HCT116 (cell line): Measurements from ENCODE around the gene TWSG1. TPM values are rescaled to one million over a fixed set of nuclear protein-coding genes. Genes with fewer than 3 reads are reported as not detected.

Experiments
- ATAC-seq: fragments of 200-7000 bp; cut with Tn5 transposase; 2 replicates; pipeline ENCODE4 v1.9.1; 2020; ENCODE audit warnings: mild to moderate bottlenecking, moderate library complexity
- BruUV-seq: library from RNA; stranded (reverse); fragments of 400-500 nt; replicated peaks from 2 replicates; lab custom pipeline; 2021; lab: Mats Ljungman, UMichigan
- CTCF ChIA-PET: fragments of 300-600 bp; sonication (Branson Sonifier 250); formaldehyde crosslinking; loops from one replicate; lab custom pipeline; 2021; ENCODE audit warnings: antibody characterized with exemption; lab: Charles Lee
- POLR2A ChIA-PET: fragments of 300-600, 350-600 bp; sonication (Branson Sonifier 250); formaldehyde crosslinking; loops from one replicate; lab custom pipeline; 2021; ENCODE audit warnings: antibody characterized with exemption; lab: Charles Lee
- RAD21 ChIA-PET, 2 experiments: fragments of 300-600 bp; sonication (Branson Sonifier 250); formaldehyde crosslinking; loops; one replicate each; lab custom pipeline; 2023; ENCODE audit warnings: low total read pairs in 2 of 2; ENCODE audit not compliant: uncharacterized antibody in 2 of 2, unreplicated experiment in 2 of 2, low non-redundant PET in 1 of 2; lab: Charles Lee
- DNase-seq: peaks from one replicate; pipeline ENCODE4 v3.0.0-alpha.2; 2010; ENCODE audit warnings: low read depth, low spot score
- H2AFZ ChIP-seq: fragments of 200-600 bp; shearing (Covaris generic), sonication (generic); 2 replicates; pipeline ENCODE4 v1.6.1; 2017; ENCODE audit warnings: low read depth, mixed run types, mixed read lengths, antibody characterized with exemption, low read length; ENCODE audit not compliant: poor library complexity, severe bottlenecking
- H3K27ac ChIP-seq: 2 replicates; pipeline ENCODE4 v1.5.1; 2012; ENCODE audit warnings: low read depth, low read length
- H3K27me3 ChIP-seq: fragments of 200-600 bp; sonication (generic); 2 replicates; pipeline ENCODE4 v1.6.1; 2016; ENCODE audit warnings: mixed run types, low read length, mixed read lengths; ENCODE audit not compliant: insufficient read depth
- H3K36me3 ChIP-seq, 2 experiments: fragments of 200-500 bp in 1 of 2; fragments of 200-600 bp in 1 of 2; sonication (Bioruptor generic) in 1 of 2; sonication (generic) in 1 of 2; 2 replicates each; pipeline versions ENCODE4 v1.5.1 to v1.6.1; 2014 to 2016; ENCODE audit warnings: low read length in 2 of 2, inconsistent platforms in 1 of 2, mixed read lengths in 1 of 2, mixed run types in 1 of 2; ENCODE audit not compliant: insufficient read depth in 2 of 2, control insufficient read depth in 1 of 2
- H3K4me1 ChIP-seq, 2 experiments: fragments of 200-600 bp in 1 of 2; sonication (generic) in 1 of 2; 2 replicates each; pipeline versions ENCODE4 v1.5.1 to v1.6.1; 2012 to 2017; ENCODE audit warnings: low read length in 2 of 2, inconsistent platforms in 1 of 2, mild to moderate bottlenecking in 1 of 2, mixed read lengths in 1 of 2, mixed run types in 1 of 2, moderate library complexity in 1 of 2; ENCODE audit not compliant: insufficient read depth in 2 of 2, control insufficient read depth in 1 of 2
- H3K4me2 ChIP-seq: fragments of 200-600 bp; sonication (generic); 2 replicates; pipeline ENCODE4 v1.6.1; 2017; ENCODE audit warnings: mixed run types, low read length, mixed read lengths
- H3K4me3 ChIP-seq, 2 experiments: fragments of 200-600 bp in 1 of 2; sonication (generic) in 1 of 2; replicated peaks in 1 of 2; 2 replicates each; pipeline ENCODE4 v1.5.1; 2011 to 2016; ENCODE audit warnings: low read length in 2 of 2, control low read depth in 1 of 2, low read depth in 1 of 2, mild to moderate bottlenecking in 1 of 2, mixed read lengths in 1 of 2, mixed run types in 1 of 2
- H3K79me2 ChIP-seq: fragments of 200-600 bp; sonication (generic); 2 replicates; pipeline ENCODE4 v1.6.1; 2017; ENCODE audit warnings: mild to moderate bottlenecking, mixed run types, low read length, moderate library complexity, mixed read lengths; ENCODE audit not compliant: insufficient read depth
- H3K9ac ChIP-seq: fragments of 200-600 bp; sonication (generic); 2 replicates; pipeline ENCODE4 v1.6.1; 2016; ENCODE audit warnings: low read length, mixed read lengths
- H3K9me2 ChIP-seq: fragments of 200-600 bp; sonication (generic), shearing (Covaris generic); 2 replicates; pipeline ENCODE4 v1.6.1; 2017; ENCODE audit warnings: mixed run types, mild to moderate bottlenecking, moderate library complexity; ENCODE audit not compliant: insufficient read depth
- H3K9me3 ChIP-seq, 2 experiments: fragments of 200-500 bp in 1 of 2; fragments of 200-600 bp in 1 of 2; sonication (Bioruptor generic) in 1 of 2; sonication (generic) in 1 of 2; 2 replicates each; pipeline ENCODE4 v1.6.1; 2014 to 2017; ENCODE audit warnings: low read length in 2 of 2, mixed read lengths in 2 of 2, inconsistent platforms in 1 of 2, low read depth in 1 of 2, mild to moderate bottlenecking in 1 of 2, mixed run types in 1 of 2, moderate library complexity in 1 of 2; ENCODE audit not compliant: control insufficient read depth in 1 of 2, insufficient read depth in 1 of 2
- H4K20me1 ChIP-seq: fragments of 200-600 bp; sonication (generic), shearing (Covaris generic); 2 replicates; pipeline ENCODE4 v1.6.1; 2017; ENCODE audit warnings: mixed run types, mild to moderate bottlenecking, moderate library complexity; ENCODE audit not compliant: insufficient read depth
- RAD21 ChIP-seq: IDR thresholded peaks from 2 replicates; pipeline ENCODE4 v1.6.1; 2012; ENCODE audit warnings: low read depth, mild to moderate bottlenecking
- SP1 ChIP-seq: IDR thresholded peaks from 2 replicates; pipeline ENCODE4 v1.6.1; 2012; ENCODE audit warnings: low read depth
- TCF7L2 ChIP-seq: IDR thresholded peaks from 2 replicates; pipeline ENCODE4 v1.7.0; 2011; ENCODE audit warnings: borderline replicate concordance, inconsistent platforms; ENCODE audit not compliant: insufficient read depth, insufficient read length; ENCODE audit errors: extremely low read depth
- intact Hi-C: fragments of 100-400 bp; cut with micrococcal nuclease; formaldehyde crosslinking; loops from 2 replicates; pipeline ENCODE4 v1.10.0; 2022
- total RNA-seq: library from RNA; stranded (reverse); gene quantifications from one replicate; pipeline ENCODE4 v1.2.1, GENCODE V29; 2021; ENCODE audit not compliant: unreplicated experiment
- TF ChIP-seq, protein P1 (sequence below), 3 experiments: fragments of 200-600 bp in 1 of 3; sonication (generic) in 1 of 3; IDR thresholded peaks in 2 of 3; conservative IDR thresholded peaks in 1 of 3; 2 replicates each; pipeline ENCODE4 v1.5.1; 2012 to 2017; ENCODE audit warnings: low read depth in 2 of 3, low read length in 2 of 3, antibody characterized with exemption in 1 of 3, borderline replicate concordance in 1 of 3, control low read depth in 1 of 3, mild to moderate bottlenecking in 1 of 3, mixed read lengths in 1 of 3, mixed run types in 1 of 3, moderate library complexity in 1 of 3; ENCODE audit not compliant: insufficient read depth in 1 of 3
- TF ChIP-seq, protein P2 (sequence below): IDR thresholded peaks from 2 replicates; pipeline ENCODE4 v1.6.1; 2011; ENCODE audit warnings: mild to moderate bottlenecking, low read length, moderate library complexity; ENCODE audit not compliant: insufficient replicate concordance; ENCODE audit errors: extremely low read depth

Gene TWSG1
- total RNA-seq, 1 experiment from 2014 or later: 35.7 TPM

DNA sequence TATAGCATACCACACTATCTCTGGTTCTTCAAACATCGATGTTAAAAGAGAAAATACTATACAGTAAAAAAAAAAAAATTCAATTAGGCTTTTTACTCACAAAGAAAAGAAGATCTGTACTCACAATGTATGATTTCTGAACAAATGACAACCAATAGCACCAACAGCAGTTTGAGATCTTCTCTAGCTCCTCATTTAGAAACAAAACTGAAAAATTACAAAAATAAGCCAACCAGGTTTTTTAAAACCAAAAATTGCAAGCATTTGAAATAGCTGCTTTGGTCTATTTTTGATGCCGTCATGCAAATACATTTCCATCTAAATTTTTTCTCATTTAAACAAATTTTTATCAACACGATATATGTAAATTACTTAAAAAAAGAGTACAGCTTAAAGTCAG is 106.5 kb downstream of the TWSG1 start:
- Histone ChIP-seq H4K20me1 (no peaks in the 10 kb centered on the region), H3K27ac (no peak overlapping the region), H3K4me1 (no peaks in the 10 kb centered on the region), H3K9me3 (no peaks in the 10 kb centered on the region), H3K36me3 (no peaks in the 10 kb centered on the region), H3K4me2 (no peak overlapping the region), H3K79me2 (no peaks in the 10 kb centered on the region), H3K9ac (no peak overlapping the region), H3K4me3 (no peak overlapping the region), H2AFZ (no peak overlapping the region)
- CTCF ChIA-PET: interaction anchor here (0.6 kb wide), 1 partner anchor 11 kb away, joined by 3 read pairs; no protein-coding TSS in a partner anchor
- no TSS peak for BruUV-seq
- DNase-seq (no peak), ATAC-seq (no peak)
- TF ChIP-seq SP1 (no peak), RAD21 (no peak), TCF7L2 (no peak)
- TF ChIP-seq, protein P1, sequence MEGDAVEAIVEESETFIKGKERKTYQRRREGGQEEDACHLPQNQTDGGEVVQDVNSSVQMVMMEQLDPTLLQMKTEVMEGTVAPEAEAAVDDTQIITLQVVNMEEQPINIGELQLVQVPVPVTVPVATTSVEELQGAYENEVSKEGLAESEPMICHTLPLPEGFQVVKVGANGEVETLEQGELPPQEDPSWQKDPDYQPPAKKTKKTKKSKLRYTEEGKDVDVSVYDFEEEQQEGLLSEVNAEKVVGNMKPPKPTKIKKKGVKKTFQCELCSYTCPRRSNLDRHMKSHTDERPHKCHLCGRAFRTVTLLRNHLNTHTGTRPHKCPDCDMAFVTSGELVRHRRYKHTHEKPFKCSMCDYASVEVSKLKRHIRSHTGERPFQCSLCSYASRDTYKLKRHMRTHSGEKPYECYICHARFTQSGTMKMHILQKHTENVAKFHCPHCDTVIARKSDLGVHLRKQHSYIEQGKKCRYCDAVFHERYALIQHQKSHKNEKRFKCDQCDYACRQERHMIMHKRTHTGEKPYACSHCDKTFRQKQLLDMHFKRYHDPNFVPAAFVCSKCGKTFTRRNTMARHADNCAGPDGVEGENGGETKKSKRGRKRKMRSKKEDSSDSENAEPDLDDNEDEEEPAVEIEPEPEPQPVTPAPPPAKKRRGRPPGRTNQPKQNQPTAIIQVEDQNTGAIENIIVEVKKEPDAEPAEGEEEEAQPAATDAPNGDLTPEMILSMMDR (IDR thresholded peaks at IDR 0.05 in 2 of 3, conservative IDR thresholded peaks at IDR 0.05 in 1 of 3; ENCODE audit: borderline replicate concordance in 1 of 3, insufficient read depth in 1 of 3, low read depth in 2 of 3, low read length in 2 of 3): no peak
- TF ChIP-seq, protein P2, sequence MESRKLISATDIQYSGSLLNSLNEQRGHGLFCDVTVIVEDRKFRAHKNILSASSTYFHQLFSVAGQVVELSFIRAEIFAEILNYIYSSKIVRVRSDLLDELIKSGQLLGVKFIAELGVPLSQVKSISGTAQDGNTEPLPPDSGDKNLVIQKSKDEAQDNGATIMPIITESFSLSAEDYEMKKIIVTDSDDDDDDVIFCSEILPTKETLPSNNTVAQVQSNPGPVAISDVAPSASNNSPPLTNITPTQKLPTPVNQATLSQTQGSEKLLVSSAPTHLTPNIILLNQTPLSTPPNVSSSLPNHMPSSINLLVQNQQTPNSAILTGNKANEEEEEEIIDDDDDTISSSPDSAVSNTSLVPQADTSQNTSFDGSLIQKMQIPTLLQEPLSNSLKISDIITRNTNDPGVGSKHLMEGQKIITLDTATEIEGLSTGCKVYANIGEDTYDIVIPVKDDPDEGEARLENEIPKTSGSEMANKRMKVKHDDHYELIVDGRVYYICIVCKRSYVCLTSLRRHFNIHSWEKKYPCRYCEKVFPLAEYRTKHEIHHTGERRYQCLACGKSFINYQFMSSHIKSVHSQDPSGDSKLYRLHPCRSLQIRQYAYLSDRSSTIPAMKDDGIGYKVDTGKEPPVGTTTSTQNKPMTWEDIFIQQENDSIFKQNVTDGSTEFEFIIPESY: no peak
- TF ChIP-seq, all 23 proteins: peak for 0
- POLR2A ChIA-PET: no interaction called here
- RAD21 ChIA-PET: no interaction called here
- no peaks in the 10 kb centered on the region for H3K9me2 ChIP-seq
- intact Hi-C loops: no loop called here
- no peaks in the 10 kb centered on the region for H3K27me3 ChIP-seq
